Measurements from ENCODE around the gene SSRP1. TPM values are rescaled to one million over a fixed set of nuclear protein-coding genes. Genes with fewer than 3 reads are reported as not detected.
A peak's percentile ranks its signal among the peaks of the same experiment; 100 is the strongest.

The SSRP1 gene
- total and polyA plus RNA-seq, 9 of the 15 experiments (the other 6 are each of a cell fraction or from before 2014, with no cell fraction given) = 91.1 to 416 (median 245) TPM

DNA sequence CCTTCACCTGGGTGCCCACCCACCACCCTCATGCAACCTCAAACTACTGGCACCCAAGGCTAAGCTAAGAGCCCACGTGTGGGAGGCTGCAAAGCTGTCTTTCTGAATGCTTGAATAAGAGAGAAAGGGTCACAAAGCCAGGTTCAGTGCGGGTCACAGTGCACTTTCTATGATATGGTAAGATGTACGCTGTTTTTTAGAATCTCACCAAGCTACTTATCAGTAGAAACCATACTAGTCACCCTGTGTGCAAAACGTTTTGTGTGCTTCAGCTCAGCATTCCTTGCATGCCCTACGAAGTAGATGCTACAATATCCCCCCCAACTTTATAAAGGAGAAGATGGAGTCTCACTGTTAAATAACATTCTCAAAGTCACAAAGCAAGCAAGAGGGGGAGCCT, 17.3 kb upstream of the SSRP1 start:
- Histone ChIP-seq H3K4me3 (no peak overlapping the region), H3K27me3 (ENCODE audit: control insufficient read depth in 2 of 2, insufficient read depth in 2 of 2, low read length in 2 of 2) (no peaks in the 10 kb centered on the region), H3K9me3 (replicated peaks; ENCODE audit: control insufficient read depth, insufficient read depth, low read depth, low read length) (0 out of 2 replicates have a peak, but pooled peaks cover 4% of the 10 kb centered on the region), H3K9me1 (ENCODE audit: control insufficient read depth, insufficient read depth, low read length) (no peaks in the 10 kb centered on the region), H3K4me1 (replicated peaks in 1 of 2; ENCODE audit: control insufficient read depth in 2 of 2, insufficient read depth in 2 of 2, low read length in 2 of 2) (peaks cover 24 to 30% of the 10 kb centered on the region in 2 experiments), H3K4me2 (ENCODE audit: insufficient read depth, low read length) (peak overlapping the region; percentile 61), H3K79me2 (ENCODE audit: control insufficient read depth, insufficient read depth, low read length) (no peaks in the 10 kb centered on the region), H3K9ac (ENCODE audit: insufficient read depth in 1 of 2, low read depth in 2 of 2, low read length in 2 of 2) (peak overlapping the region; percentile 23 to 46; a peak in 2 of 4 replicates), H3K27ac (ENCODE audit: extremely low read depth, low read depth, low read length) (peak overlapping the region; percentile 49; the same call in 1 of the 3 replicates), H3K36me3 (ENCODE audit: control insufficient read depth, insufficient read depth, low read length) (no peaks in the 10 kb centered on the region), H2AFZ (ENCODE audit: low read depth, low read length) (peak overlapping the region; percentile 83), H4K20me1 (replicated peaks; ENCODE audit: control insufficient read depth, insufficient read depth, low read length) (no peaks in the 10 kb centered on the region)
- ATAC-seq (peak; percentile 42), DNase-seq (ENCODE audit: extremely low read depth in 1 of 4, low spot score in 3 of 4) (peak in 2 of 4 experiments; percentile 37 to 53), FAIRE-seq (peak; percentile 72)
- in situ Hi-C loops (cut with MboI) (no loop called here), intact Hi-C loops (cut with micrococcal nuclease) (loop anchor here (2.0 kb wide), 1 partner anchor 214 kb away; the partner anchor contains the start of gene UBE2L6)
- POLR2A ChIA-PET = interaction anchor here (0.6 to 1.7 kb wide), 5 partner anchors 9 to 503 kb away, joined by 3 to 5 read pairs (median 4); partner anchors contain the start of gene SSRP1
- peak; percentile 13 for TF ChIP-seq TBP (optimal IDR thresholded peaks at IDR 0.05; ENCODE audit: low read depth, low read length)
- TF ChIP-seq ARID1B (IDR thresholded peaks at IDR 0.05) = peak; percentile 28; the same call in 1 of the 2 replicates
- no peak for TF ChIP-seq CCNT2 (IDR thresholded peaks at IDR 0.05; ENCODE audit: borderline replicate concordance, extremely low read depth, insufficient read length, low read depth, low read length)
- TF ChIP-seq MCM5 (IDR thresholded peaks at IDR 0.05; ENCODE audit: low read depth) = no peak
- peak; percentile 55; the same call in 1 of the 2 replicates for TF ChIP-seq CBFA2T3 (IDR thresholded peaks at IDR 0.05)
- TF ChIP-seq TCF3 (CRISPR knock-in tag; IDR thresholded peaks at IDR 0.05) = 0 out of 2 replicates have a peak, but pooled peaks have one; percentile 10
- TF ChIP-seq, protein P1, sequence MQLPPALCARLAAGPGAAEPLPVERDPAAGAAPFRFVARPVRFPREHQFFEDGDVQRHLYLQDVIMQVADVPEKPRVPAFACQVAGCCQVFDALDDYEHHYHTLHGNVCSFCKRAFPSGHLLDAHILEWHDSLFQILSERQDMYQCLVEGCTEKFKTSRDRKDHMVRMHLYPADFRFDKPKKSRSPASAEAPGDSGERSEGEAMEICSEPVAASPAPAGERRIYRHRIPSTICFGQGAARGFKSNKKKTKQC (CRISPR knock-in tag; IDR thresholded peaks at IDR 0.05) = no peak
- TF ChIP-seq, protein P2, sequence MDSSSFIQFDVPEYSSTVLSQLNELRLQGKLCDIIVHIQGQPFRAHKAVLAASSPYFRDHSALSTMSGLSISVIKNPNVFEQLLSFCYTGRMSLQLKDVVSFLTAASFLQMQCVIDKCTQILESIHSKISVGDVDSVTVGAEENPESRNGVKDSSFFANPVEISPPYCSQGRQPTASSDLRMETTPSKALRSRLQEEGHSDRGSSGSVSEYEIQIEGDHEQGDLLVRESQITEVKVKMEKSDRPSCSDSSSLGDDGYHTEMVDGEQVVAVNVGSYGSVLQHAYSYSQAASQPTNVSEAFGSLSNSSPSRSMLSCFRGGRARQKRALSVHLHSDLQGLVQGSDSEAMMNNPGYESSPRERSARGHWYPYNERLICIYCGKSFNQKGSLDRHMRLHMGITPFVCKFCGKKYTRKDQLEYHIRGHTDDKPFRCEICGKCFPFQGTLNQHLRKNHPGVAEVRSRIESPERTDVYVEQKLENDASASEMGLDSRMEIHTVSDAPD (CRISPR knock-in tag; IDR thresholded peaks at IDR 0.05) = no peak
- 0 out of 2 replicates have a peak, but pooled peaks have one; percentile 15 for TF ChIP-seq EP300 (IDR thresholded peaks at IDR 0.05; ENCODE audit: low read length)
- peak; percentile 89 for TF ChIP-seq HNRNPLL (IDR thresholded peaks at IDR 0.05; ENCODE audit: low read depth, low read length, poor library complexity, severe bottlenecking)
- TF ChIP-seq, protein P3, sequence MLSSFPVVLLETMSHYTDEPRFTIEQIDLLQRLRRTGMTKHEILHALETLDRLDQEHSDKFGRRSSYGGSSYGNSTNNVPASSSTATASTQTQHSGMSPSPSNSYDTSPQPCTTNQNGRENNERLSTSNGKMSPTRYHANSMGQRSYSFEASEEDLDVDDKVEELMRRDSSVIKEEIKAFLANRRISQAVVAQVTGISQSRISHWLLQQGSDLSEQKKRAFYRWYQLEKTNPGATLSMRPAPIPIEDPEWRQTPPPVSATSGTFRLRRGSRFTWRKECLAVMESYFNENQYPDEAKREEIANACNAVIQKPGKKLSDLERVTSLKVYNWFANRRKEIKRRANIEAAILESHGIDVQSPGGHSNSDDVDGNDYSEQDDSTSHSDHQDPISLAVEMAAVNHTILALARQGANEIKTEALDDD (IDR thresholded peaks at IDR 0.05) = 0 out of 2 replicates have a peak, but pooled peaks have one; percentile 24
- TF ChIP-seq, protein P4, sequence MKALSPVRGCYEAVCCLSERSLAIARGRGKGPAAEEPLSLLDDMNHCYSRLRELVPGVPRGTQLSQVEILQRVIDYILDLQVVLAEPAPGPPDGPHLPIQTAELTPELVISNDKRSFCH (CRISPR knock-in tag; IDR thresholded peaks at IDR 0.05) = no peak
- TF ChIP-seq, protein P4 (tag; IDR thresholded peaks at IDR 0.05) = no peak
- CTCF ChIA-PET (ENCODE audit: low intra/inter-chr PET ratio) = no interaction called here
- BruUV-seq (replicated peaks) = no TSS peak
- 5% methylated on average over 5 of the region's 5 CpGs for WGBS (ENCODE audit: insufficient coverage, low coverage, missing lambda C conversion rate)

Data from K562 (cell line).